ENCODE measurements around the gene FCRLA. TPM values are rescaled to one million over a fixed set of nuclear protein-coding genes. Genes with fewer than 3 reads are reported as not detected.

Gene FCRLA
- total and polyA plus RNA-seq, 2 donors (not counting 1 experiment from before 2014, with no cell fraction given): 140 to 248 TPM

DNA sequence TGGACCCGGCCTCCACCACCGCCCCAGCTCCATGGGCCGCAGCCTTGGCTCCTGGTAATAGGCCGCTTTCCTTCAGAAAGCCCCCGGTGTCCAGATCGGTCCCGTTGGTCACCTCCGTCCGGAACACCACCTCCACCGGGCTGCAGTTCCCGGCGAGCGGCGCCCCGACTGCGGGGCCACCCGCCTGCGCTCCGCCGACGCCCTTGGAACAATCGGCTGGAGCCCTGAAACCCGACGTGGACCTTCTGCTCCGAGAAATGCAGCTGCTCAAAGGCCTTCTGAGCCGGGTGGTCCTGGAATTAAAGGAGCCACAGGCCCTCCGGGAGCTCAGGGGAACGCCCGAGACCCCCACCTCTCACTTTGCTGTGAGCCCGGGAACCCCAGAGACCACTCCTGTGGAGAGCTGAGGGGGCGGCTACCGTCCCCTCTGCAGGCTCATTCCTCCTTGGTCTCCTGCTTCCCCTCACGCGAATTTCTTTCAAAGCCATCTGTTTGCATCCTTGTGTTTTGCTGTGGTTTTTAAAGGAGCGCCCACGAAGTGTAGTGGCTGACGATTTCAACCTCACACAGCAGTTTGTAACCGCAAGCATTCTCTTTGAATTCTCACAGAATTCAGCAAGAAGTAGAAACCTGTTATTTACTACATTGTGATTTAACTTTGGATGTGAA, 20.4 kb downstream of the FCRLA start:
- H3K27me3 ChIP-seq (replicated peaks in 1 of 4; ENCODE audit: control extremely low read depth in 1 of 4, control insufficient read depth in 3 of 4, insufficient read depth in 4 of 4, low read length in 3 of 4): peaks cover 0 to 7% (median 0%) of the 10 kb centered on the region in 4 experiments
- no peaks in the 10 kb centered on the region for H3K36me3 ChIP-seq (replicated peaks in 1 of 2; ENCODE audit: control extremely low read depth in 1 of 2, control insufficient read depth in 1 of 2, extremely low read depth in 1 of 2, insufficient read depth in 2 of 2, low read length in 1 of 2)
- TF ChIP-seq, protein P1, sequence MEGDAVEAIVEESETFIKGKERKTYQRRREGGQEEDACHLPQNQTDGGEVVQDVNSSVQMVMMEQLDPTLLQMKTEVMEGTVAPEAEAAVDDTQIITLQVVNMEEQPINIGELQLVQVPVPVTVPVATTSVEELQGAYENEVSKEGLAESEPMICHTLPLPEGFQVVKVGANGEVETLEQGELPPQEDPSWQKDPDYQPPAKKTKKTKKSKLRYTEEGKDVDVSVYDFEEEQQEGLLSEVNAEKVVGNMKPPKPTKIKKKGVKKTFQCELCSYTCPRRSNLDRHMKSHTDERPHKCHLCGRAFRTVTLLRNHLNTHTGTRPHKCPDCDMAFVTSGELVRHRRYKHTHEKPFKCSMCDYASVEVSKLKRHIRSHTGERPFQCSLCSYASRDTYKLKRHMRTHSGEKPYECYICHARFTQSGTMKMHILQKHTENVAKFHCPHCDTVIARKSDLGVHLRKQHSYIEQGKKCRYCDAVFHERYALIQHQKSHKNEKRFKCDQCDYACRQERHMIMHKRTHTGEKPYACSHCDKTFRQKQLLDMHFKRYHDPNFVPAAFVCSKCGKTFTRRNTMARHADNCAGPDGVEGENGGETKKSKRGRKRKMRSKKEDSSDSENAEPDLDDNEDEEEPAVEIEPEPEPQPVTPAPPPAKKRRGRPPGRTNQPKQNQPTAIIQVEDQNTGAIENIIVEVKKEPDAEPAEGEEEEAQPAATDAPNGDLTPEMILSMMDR (IDR thresholded peaks at IDR 0.05): no peak
- no peak for TF ChIP-seq EZH2 (IDR thresholded peaks at IDR 0.05; ENCODE audit: borderline replicate concordance, insufficient read depth, low read depth, low read length, poor library complexity, severe bottlenecking)
- Mint-ChIP-seq H3K27me3 (no peaks in the 10 kb centered on the region), H3K9me3 (ENCODE audit: insufficient read depth) (no peaks in the 10 kb centered on the region), H3K4me1 (peaks cover 43% of the 10 kb centered on the region), H3K27ac (peak overlapping the region; percentile 97), H3K4me3 (peak overlapping the region; percentile 100)
- under 1% methylated on average over 34 of the region's 38 CpGs for WGBS (ENCODE audit: insufficient coverage)
- H3K9ac ChIP-seq (ENCODE audit: low read length): peak overlapping the region; percentile 83
- peak overlapping the region; percentile 15 to 88 (median 85) for H3K4me3 ChIP-seq (ENCODE audit: control extremely low read depth in 1 of 5, extremely low read depth in 1 of 5, insufficient read depth in 1 of 5, low read depth in 2 of 5, low read length in 4 of 5)
- no peaks in the 10 kb centered on the region for H3K79me2 ChIP-seq (ENCODE audit: control insufficient read depth, insufficient read depth, low read length)
- CTCF ChIA-PET: interaction anchor here (0.8 to 8.6 kb wide), 8 partner anchors 11 to 951 kb away, joined by 3 to 142 read pairs (median 4); partner anchors contain the start of genes DUSP12 and FCRLA
- H3K27ac ChIP-seq (ENCODE audit: low read length in 2 of 2): peak overlapping the region; percentile 62 to 73
- POLR2A ChIA-PET: interaction anchor here (0.6 to 4.1 kb wide), 9 partner anchors 8 to 327 kb away, joined by 3 to 82 read pairs (median 6); partner anchors contain the start of genes DUSP12, FCGR2A and FCRLA
- intact Hi-C loops (cut with micrococcal nuclease): loop anchor here (1.0 to 5.0 kb wide), 3 partner anchors 12 to 45 kb away; partner anchors contain the start of gene FCRLA
- H2AFZ ChIP-seq (ENCODE audit: insufficient read depth, low read depth, low read length, poor library complexity, severe bottlenecking): peak overlapping the region; percentile 93
- H3K4me2 ChIP-seq (replicated peaks; ENCODE audit: low read depth, low read length, poor library complexity, severe bottlenecking): peak overlapping the region; percentile 97
- ATAC-seq (ENCODE audit: low read depth): no peak
- DNase-seq: peak; percentile 59
- H3K9me3 ChIP-seq (ENCODE audit: control extremely low read depth in 1 of 3, control insufficient read depth in 2 of 3, insufficient read depth in 1 of 3, low read length in 2 of 3): no peaks in the 10 kb centered on the region
- no peaks in the 10 kb centered on the region for H4K20me1 ChIP-seq (ENCODE audit: control insufficient read depth, insufficient read depth, low read length, poor library complexity, severe bottlenecking)
- peaks cover 15 to 29% of the 10 kb centered on the region in 2 donors for H3K4me1 ChIP-seq (ENCODE audit: control insufficient read depth in 2 of 2, insufficient read depth in 2 of 2, low read length in 2 of 2)
